Measurements from ENCODE around the gene KRT75. TPM values are rescaled to one million over a fixed set of nuclear protein-coding genes. Genes with fewer than 3 reads are reported as not detected.
A peak's percentile ranks its signal among the peaks of the same experiment; 100 is the strongest.

The KRT75 gene
- total RNA-seq, 1 donor from 2014 or later: not detected

- no peak for DNase-seq (ENCODE audit: low read depth)
- H3K4me3 ChIP-seq (ENCODE audit: low read depth, low read length): no peak overlapping the region
- TF ChIP-seq, protein P1, sequence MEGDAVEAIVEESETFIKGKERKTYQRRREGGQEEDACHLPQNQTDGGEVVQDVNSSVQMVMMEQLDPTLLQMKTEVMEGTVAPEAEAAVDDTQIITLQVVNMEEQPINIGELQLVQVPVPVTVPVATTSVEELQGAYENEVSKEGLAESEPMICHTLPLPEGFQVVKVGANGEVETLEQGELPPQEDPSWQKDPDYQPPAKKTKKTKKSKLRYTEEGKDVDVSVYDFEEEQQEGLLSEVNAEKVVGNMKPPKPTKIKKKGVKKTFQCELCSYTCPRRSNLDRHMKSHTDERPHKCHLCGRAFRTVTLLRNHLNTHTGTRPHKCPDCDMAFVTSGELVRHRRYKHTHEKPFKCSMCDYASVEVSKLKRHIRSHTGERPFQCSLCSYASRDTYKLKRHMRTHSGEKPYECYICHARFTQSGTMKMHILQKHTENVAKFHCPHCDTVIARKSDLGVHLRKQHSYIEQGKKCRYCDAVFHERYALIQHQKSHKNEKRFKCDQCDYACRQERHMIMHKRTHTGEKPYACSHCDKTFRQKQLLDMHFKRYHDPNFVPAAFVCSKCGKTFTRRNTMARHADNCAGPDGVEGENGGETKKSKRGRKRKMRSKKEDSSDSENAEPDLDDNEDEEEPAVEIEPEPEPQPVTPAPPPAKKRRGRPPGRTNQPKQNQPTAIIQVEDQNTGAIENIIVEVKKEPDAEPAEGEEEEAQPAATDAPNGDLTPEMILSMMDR (conservative IDR thresholded peaks at IDR 0.05; ENCODE audit: low read depth, low read length): peak; percentile 49
Observed at GRCh38 chr12:52395761-52396434, 38.3 kb downstream of the KRT75 start.

DNA sequence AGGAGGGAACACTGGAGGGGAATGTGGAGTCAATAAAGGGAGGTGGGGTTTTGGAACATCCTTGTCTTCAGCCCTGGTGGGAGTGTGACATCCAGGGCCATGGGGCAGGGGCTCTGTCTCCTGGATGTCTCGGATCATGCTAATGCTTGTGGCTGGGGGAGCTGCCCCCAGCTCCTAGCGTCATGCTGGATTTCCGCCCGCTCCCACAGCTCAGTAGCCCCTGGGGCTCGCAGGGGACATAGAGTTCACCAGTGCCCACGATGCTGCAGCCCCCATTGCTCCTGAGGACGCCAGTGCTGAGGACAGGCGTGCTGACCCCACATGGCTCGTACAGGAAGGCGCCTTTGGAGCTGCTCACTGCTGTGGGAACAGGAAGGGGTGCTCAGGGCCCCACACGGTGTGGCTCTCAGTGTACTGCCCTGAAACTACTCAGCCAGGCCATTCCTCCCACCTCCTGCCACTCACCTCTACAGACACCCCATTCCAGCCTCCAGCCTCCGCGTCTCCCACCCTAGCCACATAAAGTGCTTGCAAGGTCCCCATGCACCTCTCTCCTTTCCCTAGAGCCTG lies 39.2 kb downstream of the KRT75 start:
- TF ChIP-seq, protein P1 (conservative IDR thresholded peaks at IDR 0.05; ENCODE audit: low read depth, low read length): no peak
- no peak for DNase-seq (ENCODE audit: low read depth)
- no peak overlapping the region for H3K4me3 ChIP-seq (ENCODE audit: low read depth, low read length)

DNA sequence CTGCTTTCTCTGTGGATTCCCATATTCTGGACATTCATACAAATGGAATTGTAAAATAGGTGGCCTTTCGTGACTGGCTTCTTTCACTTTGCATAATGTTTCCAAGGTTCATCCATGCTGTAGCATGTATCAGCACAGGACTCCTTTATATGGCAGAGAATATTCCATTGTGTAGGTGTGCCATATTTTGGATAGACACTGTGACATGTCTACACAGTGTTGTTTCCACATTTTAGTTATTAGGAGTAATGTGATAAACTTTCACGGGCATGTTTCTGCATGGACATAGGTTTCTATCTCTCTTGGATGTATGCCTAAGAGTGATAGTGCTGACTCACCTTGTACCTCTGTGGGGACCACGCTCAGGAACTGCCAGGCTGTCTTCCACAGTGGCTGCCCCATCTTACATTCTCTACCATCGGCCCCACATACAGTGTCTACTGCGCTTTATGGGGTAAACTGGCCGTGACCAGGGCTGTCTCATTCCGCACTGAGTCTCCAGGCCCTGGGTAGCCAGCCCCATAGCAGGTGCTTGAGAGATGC lies 41.6 kb downstream of the KRT75 start:
- TF ChIP-seq, protein P1 (conservative IDR thresholded peaks at IDR 0.05; ENCODE audit: low read depth, low read length): no peak
- no peak overlapping the region for H3K4me3 ChIP-seq (ENCODE audit: low read depth, low read length)
- DNase-seq (ENCODE audit: low read depth): no peak

GRCh38 chr12:52391618-52392002 lies 42.6 kb downstream of the KRT75 start:
- TF ChIP-seq, protein P1 (conservative IDR thresholded peaks at IDR 0.05; ENCODE audit: low read depth, low read length): no peak
- DNase-seq (ENCODE audit: low read depth): no peak
- H3K4me3 ChIP-seq (ENCODE audit: low read depth, low read length): no peak overlapping the region

- no peak for DNase-seq (ENCODE audit: low read depth)
- TF ChIP-seq, protein P1 (conservative IDR thresholded peaks at IDR 0.05; ENCODE audit: low read depth, low read length): peak; percentile 71
- H3K4me3 ChIP-seq (ENCODE audit: low read depth, low read length): no peak overlapping the region
Observed at GRCh38 chr12:52390739-52391617, 43.2 kb downstream of the KRT75 start.

DNA sequence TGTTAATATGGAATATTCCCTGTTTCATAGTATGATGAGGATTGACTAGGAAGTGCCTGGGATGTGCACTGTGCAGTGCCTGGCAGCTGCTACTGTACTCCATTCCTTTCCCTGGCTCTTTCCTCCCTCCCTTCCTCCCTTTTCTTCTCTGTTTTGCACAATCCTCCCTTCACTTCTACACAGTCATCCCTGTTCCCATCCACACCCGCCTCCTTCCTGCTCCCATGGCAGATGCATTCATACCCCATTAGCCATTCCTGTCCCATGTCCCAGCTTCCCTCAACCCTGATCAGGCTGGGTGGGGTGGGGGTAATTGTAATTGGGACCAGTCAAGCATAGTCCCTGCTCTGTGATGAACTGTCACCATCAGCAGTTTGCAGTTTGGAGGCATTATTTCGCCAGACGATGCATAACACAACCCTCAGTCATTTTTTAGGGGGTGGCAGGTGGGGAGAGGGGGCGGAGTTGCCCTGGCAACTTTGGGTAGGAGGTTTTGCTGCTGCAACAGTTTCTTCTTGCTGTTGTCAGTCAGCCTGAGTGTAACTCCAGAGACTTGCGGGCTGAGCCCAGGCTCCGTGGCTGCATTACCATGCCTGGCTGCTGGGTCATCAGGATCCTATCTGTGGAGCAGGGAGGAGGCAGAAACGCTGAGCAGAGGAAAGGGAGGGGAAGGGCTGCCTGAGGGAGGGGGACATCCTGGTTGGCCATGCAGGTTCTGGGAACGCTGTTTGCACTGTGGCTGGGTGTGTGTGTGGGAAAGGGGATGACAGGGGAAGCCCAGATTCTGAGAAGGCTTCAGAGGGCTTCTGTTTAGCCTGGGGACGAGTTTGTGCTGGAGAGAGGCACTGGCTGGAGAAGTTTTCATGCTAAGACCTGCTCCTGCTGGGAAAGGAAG lies 44.6 kb downstream of the KRT75 start:
- TF ChIP-seq, protein P1 (conservative IDR thresholded peaks at IDR 0.05; ENCODE audit: low read depth, low read length): no peak
- H3K4me3 ChIP-seq (ENCODE audit: low read depth, low read length): no peak overlapping the region
- DNase-seq (ENCODE audit: low read depth): no peak
